AG09309 (cell line): Measurements from ENCODE around the gene ADAMTS12.

Experiments used
- DNase-seq: peaks from one replicate; pipeline ENCODE4 v3.0.0-alpha.2; 2010; ENCODE audit warnings: low read depth
- H3K4me3 ChIP-seq: 2 replicates; pipeline ENCODE4 v1.5.1; 2011; ENCODE audit warnings: mild to moderate bottlenecking, low read depth, low read length, moderate library complexity; ENCODE audit not compliant: control insufficient read depth
- CTCF ChIP-seq: IDR thresholded peaks from 2 replicates; pipeline ENCODE4 v1.5.1; 2011; ENCODE audit warnings: mild to moderate bottlenecking, low read depth, low read length, inconsistent platforms; ENCODE audit not compliant: insufficient read depth, control insufficient read depth; ENCODE audit errors: missing control alignments

Gene ADAMTS12

GRCh38 chr5:33772380-33772897 is 119.4 kb downstream of the ADAMTS12 start:
- no peak for TF ChIP-seq CTCF
- no peak for DNase-seq

GRCh38 chr5:33769968-33770367 is 121.8 kb downstream of the ADAMTS12 start:
- DNase-seq = no peak
- H3K4me3 ChIP-seq = no peak overlapping the region
- no peak for TF ChIP-seq CTCF

More at GRCh38 chr5:33772380-33772897, 119.4 kb downstream of the ADAMTS12 start:
- no peak overlapping the region for H3K4me3 ChIP-seq

- TF ChIP-seq CTCF = no peak
- no peak overlapping the region for H3K4me3 ChIP-seq
- no peak for DNase-seq
Measured at GRCh38 chr5:33769196-33769595, 122.6 kb downstream of the ADAMTS12 start.

GRCh38 chr5:33766023-33766422 is 125.8 kb downstream of the ADAMTS12 start:
- H3K4me3 ChIP-seq = no peak overlapping the region
- no peak for DNase-seq
- no peak for TF ChIP-seq CTCF

- H3K4me3 ChIP-seq = no peak overlapping the region
- no peak for TF ChIP-seq CTCF
Measured at GRCh38 chr5:33764786-33765185, 127.0 kb downstream of the ADAMTS12 start.

GRCh38 chr5:33763435-33763834 is 128.4 kb downstream of the ADAMTS12 start:
- no peak for TF ChIP-seq CTCF
- H3K4me3 ChIP-seq = no peak overlapping the region
- no peak for DNase-seq

More at GRCh38 chr5:33764786-33765185, 127.0 kb downstream of the ADAMTS12 start:
- no peak for DNase-seq

GRCh38 chr5:33762859-33763258 is 128.9 kb downstream of the ADAMTS12 start:
- DNase-seq = no peak
- TF ChIP-seq CTCF = no peak
- H3K4me3 ChIP-seq = no peak overlapping the region
